ENCODE measurements around the gene ALG2. TPM values are rescaled to one million over a fixed set of nuclear protein-coding genes. Genes with fewer than 3 reads are reported as not detected.

The ALG2 gene
- total RNA-seq, 1 donor from 2014 or later = 52.4 TPM

DNA sequence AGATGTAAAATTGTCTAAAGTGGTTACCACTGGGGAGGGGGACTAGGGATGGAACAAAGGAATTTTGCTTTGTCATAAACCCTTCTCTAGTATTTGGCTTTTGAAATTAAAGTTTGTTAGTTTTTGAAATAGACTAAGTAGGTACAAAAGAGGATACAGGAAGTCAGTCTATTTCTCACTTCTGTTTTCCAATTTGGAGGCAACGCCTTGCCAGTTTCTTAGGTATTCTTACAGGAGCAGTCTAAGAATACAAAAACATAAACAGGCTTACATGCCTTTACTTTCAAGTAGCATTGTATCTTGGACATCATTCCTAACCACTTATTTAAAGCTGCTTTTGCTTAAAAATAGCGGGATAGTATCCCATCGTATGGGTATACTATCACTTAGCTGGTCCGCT, 34.4 kb downstream of the ALG2 start:
- DNase-seq (ENCODE audit: low read depth) = no peak
- Histone ChIP-seq H3K27me3 (ENCODE audit: control insufficient read depth, insufficient read depth, low read length) (no peaks in the 10 kb centered on the region), H3K36me3 (ENCODE audit: control insufficient read depth, insufficient read depth, low read length) (no peaks in the 10 kb centered on the region), H3K4me3 (ENCODE audit: low read depth, low read length) (no peak overlapping the region)
- no peak for TF ChIP-seq CTCF (IDR thresholded peaks at IDR 0.05; ENCODE audit: insufficient read depth, low read length, poor library complexity, severe bottlenecking)

DNA sequence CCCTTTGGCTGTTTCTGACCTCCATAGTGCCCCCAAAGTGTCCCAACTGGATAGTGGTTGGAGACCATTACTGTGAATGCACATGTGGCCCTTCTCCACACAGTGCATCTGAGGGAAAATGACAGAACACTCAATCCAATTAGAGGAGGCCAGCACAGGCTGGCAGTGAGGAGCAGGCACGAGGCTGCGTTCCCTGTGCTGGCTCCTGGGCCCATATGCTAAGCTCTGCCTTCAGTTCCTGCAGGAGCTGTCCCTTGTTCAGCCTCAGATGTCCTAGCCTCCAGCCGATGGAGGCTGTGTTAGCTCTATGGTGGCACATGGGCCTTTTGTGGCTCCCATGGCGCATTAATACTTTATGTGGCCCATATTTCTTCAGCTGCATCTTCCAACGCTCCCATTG, 35.8 kb downstream of the ALG2 start:
- no peaks in the 10 kb centered on the region for H3K27me3 ChIP-seq (ENCODE audit: control insufficient read depth, insufficient read depth, low read length)
- H3K4me3 ChIP-seq (ENCODE audit: low read depth, low read length) = no peak overlapping the region
- DNase-seq (ENCODE audit: low read depth) = no peak
- H3K36me3 ChIP-seq (ENCODE audit: control insufficient read depth, insufficient read depth, low read length) = no peaks in the 10 kb centered on the region
- TF ChIP-seq CTCF (IDR thresholded peaks at IDR 0.05; ENCODE audit: insufficient read depth, low read length, poor library complexity, severe bottlenecking) = no peak

DNA sequence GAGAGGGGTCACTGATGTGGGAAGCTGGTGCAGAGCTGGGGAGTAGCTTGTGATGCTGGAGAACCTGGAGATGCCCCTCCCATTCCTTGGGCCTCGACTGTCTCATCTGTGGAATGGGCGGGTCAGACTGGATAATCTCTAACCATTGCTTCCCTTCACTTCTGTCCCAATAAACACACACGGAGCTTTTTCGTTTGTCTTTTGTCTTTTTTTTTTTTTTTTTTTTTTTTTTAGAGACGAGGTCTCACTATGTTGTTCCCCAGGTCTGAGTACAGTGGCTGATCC, 36.5 kb downstream of the ALG2 start:
- TF ChIP-seq CTCF (IDR thresholded peaks at IDR 0.05; ENCODE audit: insufficient read depth, low read length, poor library complexity, severe bottlenecking) = no peak
- no peak overlapping the region for H3K4me3 ChIP-seq (ENCODE audit: low read depth, low read length)
- H3K36me3 ChIP-seq (ENCODE audit: control insufficient read depth, insufficient read depth, low read length) = no peaks in the 10 kb centered on the region
- no peaks in the 10 kb centered on the region for H3K27me3 ChIP-seq (ENCODE audit: control insufficient read depth, insufficient read depth, low read length)
- DNase-seq (ENCODE audit: low read depth) = no peak

GRCh38 chr9:99184475-99185347, 37.0 kb downstream of the ALG2 start:
- H3K4me3 ChIP-seq (ENCODE audit: low read depth, low read length) = peak overlapping the region; percentile 30
- TF ChIP-seq CTCF (IDR thresholded peaks at IDR 0.05; ENCODE audit: insufficient read depth, low read length, poor library complexity, severe bottlenecking) = peak; percentile 93

DNA sequence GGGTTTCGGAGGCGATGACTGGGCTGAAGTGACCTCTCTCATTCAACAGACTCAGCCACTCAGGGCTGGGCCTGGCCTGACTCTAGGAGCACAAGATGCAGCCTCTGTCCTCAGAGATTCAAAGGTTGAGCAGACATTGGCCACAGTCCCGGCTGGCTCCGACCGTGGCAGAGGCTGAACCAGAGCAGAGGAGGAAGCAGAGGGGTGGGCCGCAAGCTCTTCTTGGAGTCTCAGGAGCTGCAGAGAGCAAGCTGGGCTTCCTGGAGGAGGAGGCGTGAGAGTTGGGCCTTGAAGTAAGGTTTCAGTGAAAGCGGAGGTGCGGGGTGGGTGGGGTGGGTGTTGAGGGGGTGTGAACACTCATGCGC, 37.6 kb downstream of the ALG2 start:
- Histone ChIP-seq H3K4me3 (ENCODE audit: low read depth, low read length) (no peak overlapping the region), H3K27me3 (ENCODE audit: control insufficient read depth, insufficient read depth, low read length) (no peaks in the 10 kb centered on the region), H3K36me3 (ENCODE audit: control insufficient read depth, insufficient read depth, low read length) (no peaks in the 10 kb centered on the region)
- no peak for DNase-seq (ENCODE audit: low read depth)
- TF ChIP-seq CTCF (IDR thresholded peaks at IDR 0.05; ENCODE audit: insufficient read depth, low read length, poor library complexity, severe bottlenecking) = no peak

More at GRCh38 chr9:99184475-99185347, 37.0 kb downstream of the ALG2 start:
- Histone ChIP-seq H3K27me3 (ENCODE audit: control insufficient read depth, insufficient read depth, low read length) (no peaks in the 10 kb centered on the region), H3K36me3 (ENCODE audit: control insufficient read depth, insufficient read depth, low read length) (no peaks in the 10 kb centered on the region)
- DNase-seq (ENCODE audit: low read depth) = peak; percentile 77

DNA sequence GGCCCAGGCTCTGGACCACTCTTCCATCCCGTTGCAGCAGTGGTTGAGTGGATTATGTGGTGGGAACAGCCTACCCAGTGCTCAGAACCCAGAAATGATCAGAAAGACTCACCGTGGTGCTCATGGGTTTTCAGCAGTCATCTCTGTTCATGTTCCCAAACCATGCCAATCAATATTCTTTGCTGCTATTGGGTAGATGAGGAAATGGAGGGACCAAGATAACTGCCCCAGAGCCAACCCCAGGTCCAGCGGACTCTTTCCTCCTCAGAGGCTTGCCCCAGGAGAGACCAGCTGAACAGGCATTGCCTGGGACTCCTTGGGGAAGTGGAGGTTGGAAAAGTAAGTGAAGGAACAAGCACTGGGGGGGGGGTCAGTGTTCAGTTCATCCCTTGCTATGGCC, 38.1 kb downstream of the ALG2 start:
- H3K36me3 ChIP-seq (ENCODE audit: control insufficient read depth, insufficient read depth, low read length) = no peaks in the 10 kb centered on the region
- no peak for DNase-seq (ENCODE audit: low read depth)
- H3K27me3 ChIP-seq (ENCODE audit: control insufficient read depth, insufficient read depth, low read length) = no peaks in the 10 kb centered on the region
- TF ChIP-seq CTCF (IDR thresholded peaks at IDR 0.05; ENCODE audit: insufficient read depth, low read length, poor library complexity, severe bottlenecking) = no peak
- H3K4me3 ChIP-seq (ENCODE audit: low read depth, low read length) = no peak overlapping the region
